ENCODE measurements around the gene BORCS6. TPM values are rescaled to one million over a fixed set of nuclear protein-coding genes. Genes with fewer than 3 reads are reported as not detected.

The BORCS6 gene
- total and polyA plus RNA-seq, 2 of the 13 experiments (the other 11 are each of a cell fraction or from before 2014, with no cell fraction given): 2.0 to 5.1 TPM

DNA sequence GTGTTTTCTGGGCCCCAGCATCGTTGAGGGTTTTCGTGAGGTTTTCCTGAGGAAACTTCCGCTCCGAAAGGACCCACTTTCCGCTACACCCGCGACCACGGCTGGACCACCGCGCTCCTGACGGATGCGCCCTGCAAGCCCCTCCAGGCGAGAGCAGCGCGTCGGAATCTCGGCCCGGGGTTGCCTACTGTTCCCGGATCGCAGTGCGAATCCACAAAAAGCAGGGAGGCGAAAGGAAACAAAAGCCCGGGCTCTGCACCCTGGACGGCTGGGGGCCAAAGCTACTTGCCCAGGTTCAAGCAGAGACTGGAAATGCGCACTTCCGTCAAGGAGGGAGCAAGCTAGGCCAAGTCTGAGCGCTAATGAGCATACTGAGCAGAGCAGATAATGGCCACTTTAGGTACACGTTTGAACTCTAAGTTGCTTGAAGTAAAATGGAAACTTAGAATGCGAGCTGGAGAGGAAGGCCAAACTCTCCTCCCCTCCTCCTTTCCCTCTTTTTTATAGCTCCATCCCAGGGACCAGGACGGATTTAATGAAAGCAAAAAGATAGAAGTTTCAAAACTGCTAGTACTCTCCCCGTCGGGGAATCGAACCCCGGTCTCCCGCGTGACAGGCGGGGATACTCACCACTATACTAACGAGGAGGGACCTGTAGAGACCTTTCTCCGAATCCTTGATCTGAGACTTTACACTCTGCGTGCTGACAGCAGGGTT is 31.8 kb upstream of the BORCS6 start (continued):
- TF ChIP-seq ADNP (CRISPR knock-in tag; IDR thresholded peaks at IDR 0.05) (no peak), PPARG (CRISPR knock-in tag; conservative IDR thresholded peaks at IDR 0.05) (peak; percentile 29; the same call in 1 of the 2 replicates), NKX3-1 (CRISPR knock-in tag; IDR thresholded peaks at IDR 0.05) (peak; percentile 29; the same call in 1 of the 2 replicates), ONECUT2 (CRISPR knock-in tag; IDR thresholded peaks at IDR 0.05) (peak; percentile 47; the same call in 1 of the 2 replicates), NCOA2 (CRISPR knock-in tag; IDR thresholded peaks at IDR 0.05) (peak; percentile 48; the same call in 1 of the 2 replicates), MTA1 (CRISPR knock-in tag; IDR thresholded peaks at IDR 0.05; ENCODE audit: borderline replicate concordance) (0 out of 2 replicates have a peak, but pooled peaks have one; percentile 49), ZNF883 (CRISPR knock-in tag; IDR thresholded peaks at IDR 0.05; ENCODE audit: not compliant biosample characterization) (peak; percentile 5), XBP1 (CRISPR knock-in tag; IDR thresholded peaks at IDR 0.05) (0 out of 2 replicates have a peak, but pooled peaks have one; percentile 37), MEF2D (CRISPR knock-in tag; IDR thresholded peaks at IDR 0.05) (0 out of 2 replicates have a peak, but pooled peaks have one; percentile 14), ZNF782 (CRISPR knock-in tag; IDR thresholded peaks at IDR 0.05; ENCODE audit: borderline replicate concordance) (no peak), CHCHD3 (CRISPR knock-in tag; IDR thresholded peaks at IDR 0.05) (no peak), ZNF329 (CRISPR knock-in tag; IDR thresholded peaks at IDR 0.05; ENCODE audit: low read depth) (no peak), AKAP8 (CRISPR knock-in tag; IDR thresholded peaks at IDR 0.05) (no peak), MIXL1 (CRISPR knock-in tag; IDR thresholded peaks at IDR 0.05) (peak; percentile 69; the same call in 1 of the 2 replicates), FOXC1 (CRISPR knock-in tag; IDR thresholded peaks at IDR 0.05; ENCODE audit: borderline replicate concordance) (peak; percentile 45), BCL6 (CRISPR knock-in tag; IDR thresholded peaks at IDR 0.05) (0 out of 2 replicates have a peak, but pooled peaks have one; percentile 31), MXD4 (CRISPR knock-in tag; IDR thresholded peaks at IDR 0.05) (0 out of 2 replicates have a peak, but pooled peaks have one; percentile 13), STAG1 (CRISPR knock-in tag; IDR thresholded peaks at IDR 0.05) (peak; percentile 16; the same call in 1 of the 2 replicates)
- TF ChIP-seq, protein P1, sequence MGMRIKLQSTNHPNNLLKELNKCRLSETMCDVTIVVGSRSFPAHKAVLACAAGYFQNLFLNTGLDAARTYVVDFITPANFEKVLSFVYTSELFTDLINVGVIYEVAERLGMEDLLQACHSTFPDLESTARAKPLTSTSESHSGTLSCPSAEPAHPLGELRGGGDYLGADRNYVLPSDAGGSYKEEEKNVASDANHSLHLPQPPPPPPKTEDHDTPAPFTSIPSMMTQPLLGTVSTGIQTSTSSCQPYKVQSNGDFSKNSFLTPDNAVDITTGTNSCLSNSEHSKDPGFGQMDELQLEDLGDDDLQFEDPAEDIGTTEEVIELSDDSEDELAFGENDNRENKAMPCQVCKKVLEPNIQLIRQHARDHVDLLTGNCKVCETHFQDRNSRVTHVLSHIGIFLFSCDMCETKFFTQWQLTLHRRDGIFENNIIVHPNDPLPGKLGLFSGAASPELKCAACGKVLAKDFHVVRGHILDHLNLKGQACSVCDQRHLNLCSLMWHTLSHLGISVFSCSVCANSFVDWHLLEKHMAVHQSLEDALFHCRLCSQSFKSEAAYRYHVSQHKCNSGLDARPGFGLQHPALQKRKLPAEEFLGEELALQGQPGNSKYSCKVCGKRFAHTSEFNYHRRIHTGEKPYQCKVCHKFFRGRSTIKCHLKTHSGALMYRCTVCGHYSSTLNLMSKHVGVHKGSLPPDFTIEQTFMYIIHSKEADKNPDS (CRISPR knock-in tag; IDR thresholded peaks at IDR 0.05): peak; percentile 99
- TF ChIP-seq, protein P2, sequence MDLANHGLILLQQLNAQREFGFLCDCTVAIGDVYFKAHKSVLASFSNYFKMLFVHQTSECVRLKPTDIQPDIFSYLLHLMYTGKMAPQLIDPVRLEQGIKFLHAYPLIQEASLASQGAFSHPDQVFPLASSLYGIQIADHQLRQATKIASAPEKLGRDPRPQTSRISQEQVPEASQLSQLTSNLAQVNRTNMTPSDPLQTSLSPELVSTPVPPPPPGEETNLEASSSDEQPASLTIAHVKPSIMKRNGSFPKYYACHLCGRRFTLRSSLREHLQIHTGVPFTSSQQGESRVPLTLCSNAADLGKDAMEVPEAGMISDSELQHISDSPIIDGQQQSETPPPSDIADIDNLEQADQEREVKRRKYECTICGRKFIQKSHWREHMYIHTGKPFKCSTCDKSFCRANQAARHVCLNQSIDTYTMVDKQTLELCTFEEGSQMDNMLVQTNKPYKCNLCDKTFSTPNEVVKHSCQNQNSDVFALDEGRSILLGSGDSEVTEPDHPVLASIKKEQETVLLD (CRISPR knock-in tag; IDR thresholded peaks at IDR 0.05; ENCODE audit: low read depth): no peak
- TF ChIP-seq, protein P3, sequence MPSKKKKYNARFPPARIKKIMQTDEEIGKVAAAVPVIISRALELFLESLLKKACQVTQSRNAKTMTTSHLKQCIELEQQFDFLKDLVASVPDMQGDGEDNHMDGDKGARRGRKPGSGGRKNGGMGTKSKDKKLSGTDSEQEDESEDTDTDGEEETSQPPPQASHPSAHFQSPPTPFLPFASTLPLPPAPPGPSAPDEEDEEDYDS (CRISPR knock-in tag; IDR thresholded peaks at IDR 0.05): peak; percentile 38
- TF ChIP-seq, protein P4, sequence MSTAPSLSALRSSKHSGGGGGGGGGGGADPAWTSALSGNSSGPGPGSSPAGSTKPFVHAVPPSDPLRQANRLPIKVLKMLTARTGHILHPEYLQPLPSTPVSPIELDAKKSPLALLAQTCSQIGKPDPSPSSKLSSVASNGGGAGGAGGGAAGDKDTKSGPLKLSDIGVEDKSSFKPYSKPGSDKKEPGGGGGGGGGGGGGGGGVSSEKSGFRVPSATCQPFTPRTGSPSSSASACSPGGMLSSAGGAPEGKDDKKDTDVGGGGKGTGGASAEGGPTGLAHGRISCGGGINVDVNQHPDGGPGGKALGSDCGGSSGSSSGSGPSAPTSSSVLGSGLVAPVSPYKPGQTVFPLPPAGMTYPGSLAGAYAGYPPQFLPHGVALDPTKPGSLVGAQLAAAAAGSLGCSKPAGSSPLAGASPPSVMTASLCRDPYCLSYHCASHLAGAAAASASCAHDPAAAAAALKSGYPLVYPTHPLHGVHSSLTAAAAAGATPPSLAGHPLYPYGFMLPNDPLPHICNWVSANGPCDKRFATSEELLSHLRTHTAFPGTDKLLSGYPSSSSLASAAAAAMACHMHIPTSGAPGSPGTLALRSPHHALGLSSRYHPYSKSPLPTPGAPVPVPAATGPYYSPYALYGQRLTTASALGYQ (CRISPR knock-in tag; IDR thresholded peaks at IDR 0.05): peak; percentile 47; the same call in 1 of the 2 replicates

Measured in HepG2 (cell line).